Measurements from ENCODE around the gene ANK2.

The ANK2 gene

DNA sequence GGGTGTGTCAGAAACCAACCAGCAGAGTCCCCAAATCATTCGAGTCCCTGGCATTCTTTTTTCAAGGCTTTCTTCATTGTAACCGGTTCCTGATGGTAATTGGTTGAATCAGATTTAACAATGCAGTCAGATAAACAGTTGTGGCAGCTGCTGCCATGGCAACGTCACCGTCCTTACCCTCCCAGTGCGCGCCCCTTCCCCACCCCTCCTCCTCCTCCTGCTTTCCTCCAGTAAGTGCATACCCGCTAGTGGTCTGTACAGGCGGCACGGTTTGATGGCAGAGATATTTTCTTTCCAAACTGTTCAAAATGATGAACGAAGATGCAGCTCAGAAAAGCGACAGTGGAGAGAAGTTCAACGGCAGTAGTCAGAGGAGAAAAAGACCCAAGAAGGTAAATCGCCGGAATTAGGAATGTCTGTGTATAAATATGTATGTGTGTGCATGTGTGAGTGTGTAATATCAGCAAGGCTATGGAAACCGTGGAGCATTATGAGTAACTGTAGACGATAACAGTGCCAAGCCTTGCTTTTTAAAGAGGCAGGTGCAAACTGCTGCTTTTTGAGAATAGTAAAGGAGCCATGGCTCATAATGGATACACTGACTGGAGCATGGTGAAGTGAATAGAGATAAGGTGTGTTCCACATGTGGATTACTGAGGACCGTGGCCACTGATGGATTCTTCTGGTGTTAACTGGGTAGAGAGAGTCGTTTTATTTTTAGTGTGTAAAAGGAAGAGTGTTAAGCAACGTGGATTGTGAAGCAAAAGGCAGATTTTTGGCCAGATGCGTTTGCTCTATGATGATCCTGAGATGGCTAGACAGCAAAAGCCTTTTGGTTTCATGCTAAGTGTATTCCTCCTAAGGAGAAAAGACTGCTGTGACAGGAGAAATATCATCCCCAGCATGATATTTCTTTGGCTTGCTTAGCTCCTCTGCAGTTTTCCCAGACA lies at the start of gene ANK2:
ANK2 (plus strand) TSS at position 233 of the 950 bp plus-strand sequence; CDS start at position 309, 76 bp downstream.
- H3K4me1 ChIP-seq (ENCODE audit: control insufficient read depth, insufficient read depth, low read length, unreplicated experiment), result no peaks in the 10 kb centered on the region
- no peak within 1 kb of the TSS for H3K27ac ChIP-seq (ENCODE audit: low read depth, low read length)
- H2AFZ ChIP-seq (ENCODE audit: low read length, unreplicated experiment), result no peak within 1 kb of the TSS
- no peaks in the 10 kb centered on the region for H3K36me3 ChIP-seq (ENCODE audit: insufficient read depth, low read length)
- H3K4me3 ChIP-seq (ENCODE audit: low read depth, low read length), result no peak within 1 kb of the TSS
- H3K27me3 ChIP-seq (ENCODE audit: insufficient read depth, low read length), result no peaks in the 10 kb centered on the region
- no peaks in the 10 kb centered on the region for H3K79me2 ChIP-seq (ENCODE audit: control insufficient read depth, insufficient read depth, low read length, unreplicated experiment)

- Histone ChIP-seq H2AFZ (ENCODE audit: low read length, unreplicated experiment) (no peak overlapping the region), H3K36me3 (ENCODE audit: insufficient read depth, low read length) (no peaks in the 10 kb centered on the region), H3K27me3 (ENCODE audit: insufficient read depth, low read length) (no peaks in the 10 kb centered on the region), H3K27ac (ENCODE audit: low read depth, low read length) (no peak overlapping the region), H3K4me3 (ENCODE audit: low read depth, low read length) (no peak overlapping the region), H3K79me2 (ENCODE audit: control insufficient read depth, insufficient read depth, low read length, unreplicated experiment) (no peaks in the 10 kb centered on the region), H3K4me1 (ENCODE audit: control insufficient read depth, insufficient read depth, low read length, unreplicated experiment) (no peaks in the 10 kb centered on the region)
These were observed 45.6 kb upstream of the ANK2 start for GRCh38 chr4:113003841-113004240.

DNA sequence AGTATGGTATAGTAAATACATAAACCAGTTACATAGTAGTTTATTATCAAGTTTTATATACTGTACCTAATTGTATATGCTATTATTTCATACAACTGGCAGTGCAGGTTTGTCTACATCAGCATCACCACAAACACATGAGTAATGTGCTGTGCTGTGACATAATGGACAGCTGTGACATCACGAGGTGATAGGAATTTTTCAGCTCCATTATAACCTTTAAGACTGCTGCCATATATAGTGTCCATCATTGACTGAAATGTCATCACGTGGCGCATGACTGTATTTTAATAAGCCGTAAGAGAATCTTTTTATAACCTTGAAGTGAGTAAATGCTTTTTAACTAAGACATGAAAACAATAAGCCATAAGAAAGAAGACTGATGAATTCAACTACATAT lies 44.8 kb upstream of the ANK2 start:
- Histone ChIP-seq H3K36me3 (ENCODE audit: insufficient read depth, low read length) (no peaks in the 10 kb centered on the region), H3K27ac (ENCODE audit: low read depth, low read length) (no peak overlapping the region), H3K79me2 (ENCODE audit: control insufficient read depth, insufficient read depth, low read length, unreplicated experiment) (no peaks in the 10 kb centered on the region), H3K4me3 (ENCODE audit: low read depth, low read length) (no peak overlapping the region), H3K27me3 (ENCODE audit: insufficient read depth, low read length) (no peaks in the 10 kb centered on the region), H2AFZ (ENCODE audit: low read length, unreplicated experiment) (no peak overlapping the region), H3K4me1 (ENCODE audit: control insufficient read depth, insufficient read depth, low read length, unreplicated experiment) (no peaks in the 10 kb centered on the region)

DNA sequence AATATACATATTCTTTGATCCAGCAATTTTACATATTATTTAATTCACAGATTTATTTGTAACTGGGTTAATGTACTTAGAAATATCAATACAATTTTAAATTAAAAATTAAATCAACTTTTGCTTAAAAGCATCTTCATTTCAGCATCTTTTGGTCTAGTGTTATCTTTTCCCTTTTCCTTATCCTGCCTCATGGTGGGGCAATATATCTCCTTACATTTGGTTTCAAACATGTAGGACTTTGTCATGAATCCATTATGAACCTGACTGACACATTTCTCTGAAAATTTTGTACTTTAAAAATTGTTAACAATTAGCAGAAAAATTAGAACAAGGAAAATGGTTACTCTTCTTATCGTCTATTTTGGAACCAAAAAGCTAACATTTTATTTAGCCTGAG lies 42.8 kb upstream of the ANK2 start:
- Histone ChIP-seq H2AFZ (ENCODE audit: low read length, unreplicated experiment) (no peak overlapping the region), H3K36me3 (ENCODE audit: insufficient read depth, low read length) (no peaks in the 10 kb centered on the region), H3K79me2 (ENCODE audit: control insufficient read depth, insufficient read depth, low read length, unreplicated experiment) (no peaks in the 10 kb centered on the region), H3K27ac (ENCODE audit: low read depth, low read length) (no peak overlapping the region), H3K4me1 (ENCODE audit: control insufficient read depth, insufficient read depth, low read length, unreplicated experiment) (no peaks in the 10 kb centered on the region), H3K27me3 (ENCODE audit: insufficient read depth, low read length) (no peaks in the 10 kb centered on the region), H3K4me3 (ENCODE audit: low read depth, low read length) (no peak overlapping the region)

- Histone ChIP-seq H3K79me2 (ENCODE audit: control insufficient read depth, insufficient read depth, low read length, unreplicated experiment) (no peaks in the 10 kb centered on the region), H3K4me1 (ENCODE audit: control insufficient read depth, insufficient read depth, low read length, unreplicated experiment) (no peaks in the 10 kb centered on the region), H3K4me3 (ENCODE audit: low read depth, low read length) (no peak overlapping the region), H3K27me3 (ENCODE audit: insufficient read depth, low read length) (no peaks in the 10 kb centered on the region), H2AFZ (ENCODE audit: low read length, unreplicated experiment) (no peak overlapping the region), H3K36me3 (ENCODE audit: insufficient read depth, low read length) (no peaks in the 10 kb centered on the region), H3K27ac (ENCODE audit: low read depth, low read length) (no peak overlapping the region)
These were observed 42.3 kb upstream of the ANK2 start for GRCh38 chr4:113007151-113007550.

DNA sequence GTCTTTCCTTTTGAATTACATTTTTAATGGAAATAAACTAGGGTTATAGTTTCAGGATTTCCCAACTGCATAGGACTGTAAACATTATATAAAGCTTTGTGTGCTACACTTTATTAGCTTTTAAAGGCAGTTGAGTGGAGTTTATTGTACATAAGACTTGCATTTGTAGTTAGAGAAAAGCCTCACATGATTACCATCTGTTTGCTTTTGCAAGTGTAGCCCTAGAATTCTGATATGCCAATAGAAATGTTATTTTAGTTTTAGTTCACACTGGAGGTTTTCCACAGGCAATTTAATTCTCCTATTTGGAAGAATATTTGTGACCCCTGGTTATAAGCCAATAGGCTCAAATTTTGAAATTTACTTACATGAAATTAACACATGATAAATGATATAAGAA lies 41.3 kb upstream of the ANK2 start:
- Histone ChIP-seq H3K27ac (ENCODE audit: low read depth, low read length) (no peak overlapping the region), H3K27me3 (ENCODE audit: insufficient read depth, low read length) (no peaks in the 10 kb centered on the region)

DNA sequence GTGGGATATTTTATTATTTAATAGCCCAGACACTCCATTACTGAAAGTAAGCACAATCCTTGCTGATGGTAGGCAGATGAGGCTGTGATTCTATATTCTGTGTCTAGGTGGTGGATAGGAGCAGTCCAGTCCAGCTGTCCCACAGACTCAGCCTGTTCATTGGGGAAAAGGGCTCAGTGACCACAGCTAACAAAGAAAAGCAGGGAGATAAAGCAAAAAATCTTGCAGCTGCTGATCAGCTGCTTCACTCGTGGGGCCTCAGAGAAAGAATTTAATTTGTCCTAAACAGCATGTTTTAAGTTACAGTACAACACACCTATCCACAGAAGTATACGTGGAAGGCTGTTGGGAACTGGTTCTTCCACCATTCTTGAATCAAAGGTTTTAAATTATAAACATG lies 40.7 kb upstream of the ANK2 start:
- H3K27ac ChIP-seq (ENCODE audit: low read depth, low read length), result no peak overlapping the region
- no peaks in the 10 kb centered on the region for H3K79me2 ChIP-seq (ENCODE audit: control insufficient read depth, insufficient read depth, low read length, unreplicated experiment)
- H3K4me1 ChIP-seq (ENCODE audit: control insufficient read depth, insufficient read depth, low read length, unreplicated experiment), result no peaks in the 10 kb centered on the region
- no peaks in the 10 kb centered on the region for H3K36me3 ChIP-seq (ENCODE audit: insufficient read depth, low read length)
- no peak overlapping the region for H2AFZ ChIP-seq (ENCODE audit: low read length, unreplicated experiment)
- no peak overlapping the region for H3K4me3 ChIP-seq (ENCODE audit: low read depth, low read length)
- no peaks in the 10 kb centered on the region for H3K27me3 ChIP-seq (ENCODE audit: insufficient read depth, low read length)

More for the DNA sequence above, 41.3 kb upstream of the ANK2 start:
- Histone ChIP-seq H3K4me1 (ENCODE audit: control insufficient read depth, insufficient read depth, low read length, unreplicated experiment) (no peaks in the 10 kb centered on the region), H3K36me3 (ENCODE audit: insufficient read depth, low read length) (no peaks in the 10 kb centered on the region), H3K4me3 (ENCODE audit: low read depth, low read length) (no peak overlapping the region), H3K79me2 (ENCODE audit: control insufficient read depth, insufficient read depth, low read length, unreplicated experiment) (no peaks in the 10 kb centered on the region), H2AFZ (ENCODE audit: low read length, unreplicated experiment) (no peak overlapping the region)

GRCh38 chr4:113009461-113009860 lies 40.0 kb upstream of the ANK2 start:
- Histone ChIP-seq H3K27ac (ENCODE audit: low read depth, low read length) (no peak overlapping the region), H3K36me3 (ENCODE audit: insufficient read depth, low read length) (no peaks in the 10 kb centered on the region), H2AFZ (ENCODE audit: low read length, unreplicated experiment) (no peak overlapping the region), H3K4me3 (ENCODE audit: low read depth, low read length) (no peak overlapping the region), H3K27me3 (ENCODE audit: insufficient read depth, low read length) (no peaks in the 10 kb centered on the region), H3K79me2 (ENCODE audit: control insufficient read depth, insufficient read depth, low read length, unreplicated experiment) (no peaks in the 10 kb centered on the region), H3K4me1 (ENCODE audit: control insufficient read depth, insufficient read depth, low read length, unreplicated experiment) (no peaks in the 10 kb centered on the region)

DNA sequence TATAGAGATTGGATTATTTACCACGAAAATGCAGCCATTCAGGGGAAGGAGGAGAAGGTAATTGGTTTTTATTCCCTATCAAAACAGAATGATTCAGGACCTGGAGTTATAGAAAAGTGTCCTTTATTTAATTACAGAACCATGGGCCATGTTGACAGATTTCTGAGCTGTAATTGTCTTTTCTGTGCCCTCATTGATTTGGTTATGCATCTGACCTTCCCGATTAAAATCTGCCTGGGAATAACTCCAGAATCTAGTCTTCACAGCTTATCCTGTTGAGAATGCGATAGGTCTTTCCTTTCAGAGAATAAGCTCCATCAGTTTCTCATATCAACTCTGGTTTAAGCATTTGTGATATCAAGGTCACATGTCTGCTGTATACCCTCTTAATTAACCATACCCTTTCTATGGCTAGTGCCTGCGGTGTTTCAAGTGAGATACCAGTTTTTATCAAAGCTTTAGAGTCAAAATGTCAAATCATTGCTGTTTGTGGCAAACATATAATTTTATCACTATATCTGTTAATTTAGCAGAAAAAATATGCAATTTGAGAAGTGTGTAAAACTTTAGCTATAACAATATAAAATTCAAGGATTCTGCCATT lies 37.2 kb upstream of the ANK2 start:
- Histone ChIP-seq H3K79me2 (ENCODE audit: control insufficient read depth, insufficient read depth, low read length, unreplicated experiment) (no peaks in the 10 kb centered on the region), H3K36me3 (ENCODE audit: insufficient read depth, low read length) (no peaks in the 10 kb centered on the region), H3K27me3 (ENCODE audit: insufficient read depth, low read length) (no peaks in the 10 kb centered on the region), H3K4me1 (ENCODE audit: control insufficient read depth, insufficient read depth, low read length, unreplicated experiment) (no peaks in the 10 kb centered on the region), H3K4me3 (ENCODE audit: low read depth, low read length) (no peak overlapping the region), H2AFZ (ENCODE audit: low read length, unreplicated experiment) (no peak overlapping the region), H3K27ac (ENCODE audit: low read depth, low read length) (no peak overlapping the region)

- no peak overlapping the region for H3K27ac ChIP-seq (ENCODE audit: low read depth, low read length)
- no peak overlapping the region for H2AFZ ChIP-seq (ENCODE audit: low read length, unreplicated experiment)
- H3K4me3 ChIP-seq (ENCODE audit: low read depth, low read length), result no peak overlapping the region
- no peaks in the 10 kb centered on the region for H3K36me3 ChIP-seq (ENCODE audit: insufficient read depth, low read length)
- H3K79me2 ChIP-seq (ENCODE audit: control insufficient read depth, insufficient read depth, low read length, unreplicated experiment), result no peaks in the 10 kb centered on the region
- H3K4me1 ChIP-seq (ENCODE audit: control insufficient read depth, insufficient read depth, low read length, unreplicated experiment), result no peaks in the 10 kb centered on the region
- no peaks in the 10 kb centered on the region for H3K27me3 ChIP-seq (ENCODE audit: insufficient read depth, low read length)
These were observed 36.7 kb upstream of the ANK2 start for GRCh38 chr4:113012786-113013185.

- Histone ChIP-seq H2AFZ (ENCODE audit: low read length, unreplicated experiment) (no peak overlapping the region), H3K27me3 (ENCODE audit: insufficient read depth, low read length) (no peaks in the 10 kb centered on the region), H3K36me3 (ENCODE audit: insufficient read depth, low read length) (no peaks in the 10 kb centered on the region), H3K27ac (ENCODE audit: low read depth, low read length) (no peak overlapping the region), H3K4me3 (ENCODE audit: low read depth, low read length) (no peak overlapping the region), H3K4me1 (ENCODE audit: control insufficient read depth, insufficient read depth, low read length, unreplicated experiment) (no peaks in the 10 kb centered on the region), H3K79me2 (ENCODE audit: control insufficient read depth, insufficient read depth, low read length, unreplicated experiment) (no peaks in the 10 kb centered on the region)
These were observed 35.7 kb upstream of the ANK2 start for GRCh38 chr4:113013751-113014150.

Measured in ACC112 (cell line).